HepG2 (cell line): ENCODE results near the gene STC2.

Source experiments
- HDAC1 ChIP-seq: sonication (generic); formaldehyde crosslinking; IDR thresholded peaks from 2 replicates; pipeline ENCODE4 v1.5.1; 2020; ENCODE audit warnings: mild to moderate bottlenecking, missing genetic modification reagents
- NR2F2 ChIP-seq: IDR thresholded peaks from 2 replicates; pipeline ENCODE4 v1.6.1; 2012; ENCODE audit warnings: low read depth, inconsistent platforms, borderline replicate concordance
- SIN3A ChIP-seq: IDR thresholded peaks from 2 replicates; pipeline ENCODE4 v1.6.1; 2011; ENCODE audit warnings: low read depth, mild to moderate bottlenecking, control low read depth, low read length, borderline replicate concordance
- SMC3 ChIP-seq: IDR thresholded peaks from 2 replicates; pipeline ENCODE4 v1.6.1; 2011; ENCODE audit warnings: low read length, improper control_type of control experiment
- ZNF256 ChIP-seq: sonication (generic); formaldehyde crosslinking; conservative IDR thresholded peaks from 2 replicates; pipeline ENCODE4 v1.4.0; 2020; ENCODE audit warnings: missing genetic modification reagents
- ZNF451 ChIP-seq: sonication (generic); formaldehyde crosslinking; IDR thresholded peaks from 2 replicates; pipeline ENCODE4 v1.5.0; 2020; ENCODE audit warnings: mild to moderate bottlenecking, missing genetic modification reagents

GRCh38 chr5:173304591-173304988, 23.6 kb downstream of the STC2 start:
- no peak for TF ChIP-seq SMC3
- no peak for TF ChIP-seq SIN3A
- no peak for TF ChIP-seq ZNF451 (CRISPR knock-in tag)
- 0 out of 2 replicates have a peak, but pooled peaks have one; percentile 16 for TF ChIP-seq NR2F2
- TF ChIP-seq HDAC1 (CRISPR knock-in tag), result no peak
- no peak for TF ChIP-seq ZNF256 (CRISPR knock-in tag)
